HG03175 (cell line): ENCODE results near the gene FBXW4.
"Not testable (repeated sequence)": the region's sequence is repeated elsewhere in the genome, so short reads cannot be mapped to it uniquely, and the experiment has no call there.

ENCODE experiments used
- ATAC-seq: cut with Tn5 transposase; IDR thresholded peaks from one replicate; pipeline ENCODE4 v1.9.1; 2021; ENCODE audit warnings: mild to moderate bottlenecking, moderate library complexity; ENCODE audit not compliant: unreplicated experiment

The FBXW4 gene

GRCh38 chr10:101658975-101659374, 36.0 kb downstream of the FBXW4 start:
- no peak for ATAC-seq

- no peak for ATAC-seq
Observed at GRCh38 chr10:101656890-101657289, 38.1 kb downstream of the FBXW4 start.

- no peak for ATAC-seq
Observed at GRCh38 chr10:101655570-101655969, 39.4 kb downstream of the FBXW4 start.

- no peak for ATAC-seq
Observed at GRCh38 chr10:101653536-101653935, 41.4 kb downstream of the FBXW4 start.

GRCh38 chr10:101651336-101651735, 43.6 kb downstream of the FBXW4 start:
- ATAC-seq: no peak

GRCh38 chr10:101650863-101651262, 44.1 kb downstream of the FBXW4 start:
- no peak for ATAC-seq

GRCh38 chr10:101649525-101650085, 45.4 kb downstream of the FBXW4 start:
- ATAC-seq: no peak

- no peak for ATAC-seq
Observed at GRCh38 chr10:101647255-101647654, 47.7 kb downstream of the FBXW4 start.

GRCh38 chr10:101646364-101646763, 48.6 kb downstream of the FBXW4 start:
- no peak for ATAC-seq

- no peak for ATAC-seq
Observed at GRCh38 chr10:101645659-101646058, 49.3 kb downstream of the FBXW4 start.

GRCh38 chr10:101644002-101644401, 51.0 kb downstream of the FBXW4 start:
- ATAC-seq: no peak

- ATAC-seq: no peak
Observed at GRCh38 chr10:101643546-101643945, 51.4 kb downstream of the FBXW4 start.

GRCh38 chr10:101639141-101639900, 55.6 kb downstream of the FBXW4 start:
- no peak for ATAC-seq

- not testable (repeated sequence) for ATAC-seq
Observed at GRCh38 chr10:101633510-101633909, 61.5 kb downstream of the FBXW4 start.

- ATAC-seq: no peak
Observed at GRCh38 chr10:101631821-101632475, 63.0 kb downstream of the FBXW4 start.

- no peak for ATAC-seq
Observed at GRCh38 chr10:101630633-101630920, 64.4 kb downstream of the FBXW4 start.

- no peak for ATAC-seq
Observed at GRCh38 chr10:101629837-101630632, 64.9 kb downstream of the FBXW4 start.

GRCh38 chr10:101625821-101626412, 69.1 kb downstream of the FBXW4 start:
- no peak for ATAC-seq

- ATAC-seq: no peak
Observed at GRCh38 chr10:101624526-101625102, 70.4 kb downstream of the FBXW4 start.

GRCh38 chr10:101623528-101623927, 71.4 kb downstream of the FBXW4 start:
- ATAC-seq: no peak

- no peak for ATAC-seq
Observed at GRCh38 chr10:101619983-101620382, 75.0 kb downstream of the FBXW4 start.
